ENCODE data around the gene TMEM179.

DNA sequence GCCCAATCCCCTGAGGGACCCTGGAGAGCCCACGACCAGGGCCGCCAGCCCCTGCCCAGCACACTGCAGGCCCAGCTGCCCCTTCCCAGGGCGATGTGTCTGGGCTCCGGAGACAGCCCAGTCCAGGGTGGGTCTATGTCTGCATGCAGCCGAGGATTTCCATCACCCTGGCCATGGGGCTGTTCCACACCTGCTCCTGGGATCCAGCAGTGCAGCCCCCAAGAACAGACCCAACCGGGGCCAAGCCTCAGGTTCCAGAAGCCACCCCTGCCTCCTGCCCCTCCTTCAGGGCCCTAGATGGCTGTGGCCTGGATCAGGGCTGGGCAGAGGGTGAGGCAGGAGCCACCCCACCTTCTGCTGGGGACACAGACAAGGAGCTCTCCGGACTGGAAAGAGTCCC lies 13.5 kb downstream of the TMEM179 start:
- TF ChIP-seq CTCF (IDR thresholded peaks at IDR 0.05) (no peak), POLR2A (IDR thresholded peaks at IDR 0.05) (no peak), EP300 (IDR thresholded peaks at IDR 0.05) (no peak)

All from ovary (tissue), 3 donors.